Progenitor cell of endocrine pancreas (in vitro differentiated cells): Measurements from ENCODE around the gene BEND2. TPM values are rescaled to one million over a fixed set of nuclear protein-coding genes. Genes with fewer than 3 reads are reported as not detected.
"Not testable (repeated sequence)": the region's sequence is repeated elsewhere in the genome, so short reads cannot be mapped to it uniquely, and the experiment has no call there.

Experiments used
- DNase-seq: peaks from one replicate; pipeline ENCODE4 v3.0.0; 2021; ENCODE audit warnings: low spot score; ENCODE audit not compliant: unreplicated experiment
- H3K27ac Mint-ChIP-seq: 2 replicates; pipeline ENCODE4 v1.8.0; 2021; ENCODE audit warnings: mild to moderate bottlenecking, moderate library complexity, mixed read lengths
- H3K27me3 Mint-ChIP-seq: 2 replicates; pipeline ENCODE4 v1.8.0; 2021; ENCODE audit warnings: mixed read lengths
- H3K36me3 Mint-ChIP-seq: 2 replicates; pipeline ENCODE4 v1.8.0; 2022; ENCODE audit warnings: mixed read lengths; ENCODE audit not compliant: insufficient read depth
- H3K4me1 Mint-ChIP-seq: 2 replicates; pipeline ENCODE4 v1.8.0; 2021; ENCODE audit warnings: low read depth, mixed read lengths
- H3K4me3 Mint-ChIP-seq: 2 replicates; pipeline ENCODE4 v1.8.0; 2021; ENCODE audit warnings: low read depth, mild to moderate bottlenecking, moderate library complexity, mixed read lengths
- H3K9me3 Mint-ChIP-seq: 2 replicates; pipeline ENCODE4 v1.8.0; 2021; ENCODE audit warnings: low read depth, mixed read lengths
- long read RNA-seq: library from polyadenylated mRNA; unstranded; transcript quantifications from one replicate; pipeline ENCODE4 v2.0.0, GENCODE V29; 2020
- total RNA-seq: library from RNA; stranded (reverse); gene quantifications from 2 replicates; pipeline ENCODE4 v1.2.1, GENCODE V29; 2021
- TF ChIP-seq, protein P1 (sequence below): fragments of 200-600 bp; sonication (generic); IDR thresholded peaks from one replicate; pipeline ENCODE4 v1.5.0; 2021; ENCODE audit warnings: antibody characterized with exemption, mild to moderate bottlenecking; ENCODE audit not compliant: unreplicated experiment

BEND2 gene
- not detected in 2 replicates for total RNA-seq
- long read RNA-seq = 0 reads

DNA sequence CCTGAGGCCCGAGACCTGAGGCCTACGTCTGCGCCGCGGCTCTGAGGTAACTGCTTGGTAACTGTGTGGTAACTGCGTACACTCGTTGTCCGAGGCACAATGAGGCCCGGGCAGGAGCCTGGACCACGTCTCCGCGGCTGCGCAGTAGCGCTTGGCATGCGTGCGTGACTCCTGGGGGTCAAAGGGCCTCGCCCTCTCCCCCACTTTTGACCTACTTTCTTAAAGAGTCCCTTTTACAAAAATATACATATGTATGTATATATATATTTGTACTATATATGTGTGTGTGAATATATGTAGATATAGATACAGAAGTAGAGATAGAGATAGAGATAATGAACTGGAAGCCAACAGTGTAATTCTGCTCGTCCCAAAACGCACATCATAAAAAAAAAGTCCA, at the start of gene BEND2:
TSS of gene BEND2 (minus strand) at position 101 of the 400 bp plus-strand sequence. CDS start 136 bp downstream, outside the sequence.
- H3K27me3 Mint-ChIP-seq = no peaks in the 10 kb centered on the region
- H3K36me3 Mint-ChIP-seq = no peaks in the 10 kb centered on the region
- no peak within 1 kb of the TSS for H3K4me3 Mint-ChIP-seq
- DNase-seq = no peak
- no peaks in the 10 kb centered on the region for H3K4me1 Mint-ChIP-seq
- peaks cover 19% of the 10 kb centered on the region for H3K9me3 Mint-ChIP-seq
- TF ChIP-seq, protein P1, sequence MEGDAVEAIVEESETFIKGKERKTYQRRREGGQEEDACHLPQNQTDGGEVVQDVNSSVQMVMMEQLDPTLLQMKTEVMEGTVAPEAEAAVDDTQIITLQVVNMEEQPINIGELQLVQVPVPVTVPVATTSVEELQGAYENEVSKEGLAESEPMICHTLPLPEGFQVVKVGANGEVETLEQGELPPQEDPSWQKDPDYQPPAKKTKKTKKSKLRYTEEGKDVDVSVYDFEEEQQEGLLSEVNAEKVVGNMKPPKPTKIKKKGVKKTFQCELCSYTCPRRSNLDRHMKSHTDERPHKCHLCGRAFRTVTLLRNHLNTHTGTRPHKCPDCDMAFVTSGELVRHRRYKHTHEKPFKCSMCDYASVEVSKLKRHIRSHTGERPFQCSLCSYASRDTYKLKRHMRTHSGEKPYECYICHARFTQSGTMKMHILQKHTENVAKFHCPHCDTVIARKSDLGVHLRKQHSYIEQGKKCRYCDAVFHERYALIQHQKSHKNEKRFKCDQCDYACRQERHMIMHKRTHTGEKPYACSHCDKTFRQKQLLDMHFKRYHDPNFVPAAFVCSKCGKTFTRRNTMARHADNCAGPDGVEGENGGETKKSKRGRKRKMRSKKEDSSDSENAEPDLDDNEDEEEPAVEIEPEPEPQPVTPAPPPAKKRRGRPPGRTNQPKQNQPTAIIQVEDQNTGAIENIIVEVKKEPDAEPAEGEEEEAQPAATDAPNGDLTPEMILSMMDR = no peak
- no peak within 1 kb of the TSS for H3K27ac Mint-ChIP-seq

DNA sequence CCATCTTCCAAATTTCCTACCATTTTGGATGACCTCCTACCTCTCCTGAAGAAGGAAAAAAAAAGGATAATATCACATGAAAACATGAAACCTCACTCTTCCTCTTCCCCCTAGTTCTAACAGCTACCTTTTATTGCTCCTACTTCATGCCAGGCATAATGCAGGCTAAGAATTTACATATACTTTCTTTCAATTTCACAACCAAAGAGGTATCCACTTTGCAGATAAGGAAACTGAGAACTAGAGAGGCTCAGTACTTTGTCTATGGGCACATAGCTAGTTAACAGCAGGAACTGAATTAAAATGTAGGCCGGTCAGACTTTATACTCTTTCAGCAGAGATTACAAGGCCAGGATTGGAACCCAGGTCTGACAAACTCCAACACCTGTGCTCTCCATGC, 34.4 kb upstream of the BEND2 start:
- TF ChIP-seq, protein P1 = no peak
- no peak overlapping the region for H3K27ac Mint-ChIP-seq
- H3K36me3 Mint-ChIP-seq = peaks cover 13% of the 10 kb centered on the region
- H3K27me3 Mint-ChIP-seq = no peaks in the 10 kb centered on the region
- no peak overlapping the region for H3K4me3 Mint-ChIP-seq
- peaks cover 23% of the 10 kb centered on the region for H3K9me3 Mint-ChIP-seq
- no peak for DNase-seq
- H3K4me1 Mint-ChIP-seq = peaks cover 2% of the 10 kb centered on the region

DNA sequence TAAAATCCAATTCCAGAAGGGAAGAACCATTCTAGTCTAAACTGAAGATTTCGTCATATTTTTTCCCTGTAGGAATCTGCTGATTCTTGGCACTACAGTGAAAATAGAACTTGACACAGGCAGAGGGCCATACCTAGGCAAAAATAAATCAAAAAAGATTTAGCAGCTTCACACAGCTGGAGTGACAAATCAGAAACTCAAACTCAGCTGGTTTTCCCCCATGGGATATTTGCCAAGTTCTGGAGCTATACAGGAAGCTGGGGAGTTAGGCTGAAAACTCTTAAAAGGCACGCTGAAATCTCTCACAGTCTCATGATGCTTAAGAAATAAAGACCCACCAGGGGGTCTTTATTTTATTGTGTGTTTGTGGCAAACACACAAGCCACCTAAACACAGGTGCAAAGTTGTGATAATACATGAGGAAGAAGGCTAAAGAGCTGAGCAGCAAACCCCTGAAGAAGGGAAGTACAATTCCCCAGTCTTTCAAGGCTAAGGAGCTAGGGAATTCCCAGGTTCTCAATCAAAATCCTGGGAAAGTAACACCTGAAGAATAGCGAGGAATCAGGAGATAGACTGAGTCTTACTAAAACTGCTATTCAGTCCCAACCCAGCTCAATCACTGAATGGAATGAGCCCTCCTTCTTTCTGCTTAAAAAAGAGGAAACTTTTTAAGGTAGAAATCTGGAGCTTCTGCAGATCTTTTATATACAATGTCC, 32.1 kb upstream of the BEND2 start:
- H3K9me3 Mint-ChIP-seq = peaks cover 23% of the 10 kb centered on the region
- no peak overlapping the region for H3K4me3 Mint-ChIP-seq
- H3K27me3 Mint-ChIP-seq = no peaks in the 10 kb centered on the region
- H3K36me3 Mint-ChIP-seq = peaks cover 13% of the 10 kb centered on the region
- TF ChIP-seq, protein P1 = no peak
- H3K4me1 Mint-ChIP-seq = peaks cover 2% of the 10 kb centered on the region
- DNase-seq = no peak
- no peak overlapping the region for H3K27ac Mint-ChIP-seq

DNA sequence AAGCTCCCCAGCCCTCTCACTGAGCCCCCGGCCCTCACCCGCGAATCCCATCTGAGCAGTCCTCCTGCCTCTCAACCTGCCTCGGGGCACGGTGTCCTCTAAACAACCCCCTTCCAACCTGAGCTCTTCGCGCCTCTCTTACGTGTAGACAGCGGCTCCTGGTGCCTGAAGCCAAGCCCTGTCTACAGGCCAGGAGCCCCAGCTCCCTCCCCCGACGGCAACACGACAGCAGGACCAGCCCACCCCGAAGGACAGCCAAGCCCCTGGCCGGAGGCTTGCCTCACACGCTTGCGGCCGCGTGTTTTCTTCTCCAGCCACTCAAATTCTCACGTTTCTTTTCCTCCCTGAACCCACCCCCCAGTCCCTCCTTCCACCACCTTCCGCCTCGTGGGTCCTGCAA, 9.0 kb upstream of the BEND2 start:
- not testable (repeated sequence) for H3K27ac Mint-ChIP-seq, H3K36me3 Mint-ChIP-seq, H3K4me3 Mint-ChIP-seq, H3K4me1 Mint-ChIP-seq, DNase-seq, H3K27me3 Mint-ChIP-seq
- peaks cover 18% of the 10 kb centered on the region for H3K9me3 Mint-ChIP-seq

DNA sequence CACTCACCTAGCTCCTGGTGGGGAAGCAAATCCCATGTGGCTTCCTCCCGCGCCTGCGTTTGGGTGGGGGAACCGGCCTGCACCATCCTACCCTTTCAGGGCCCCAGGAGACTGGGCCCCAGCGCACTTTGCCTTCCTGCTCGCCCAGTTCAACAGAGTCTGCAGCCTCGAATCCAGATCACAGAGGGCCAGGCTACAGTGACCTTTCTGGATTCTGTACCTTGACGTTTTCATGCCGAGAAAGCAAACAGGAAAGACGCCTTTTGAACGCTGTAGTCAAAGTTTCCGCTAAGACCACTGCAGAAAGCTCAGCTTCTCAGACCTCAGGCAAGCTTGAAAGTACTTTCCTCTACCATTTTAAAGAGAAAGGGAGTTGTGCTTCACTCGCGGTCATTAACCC, 7.4 kb upstream of the BEND2 start:
- H3K27ac Mint-ChIP-seq = no peak overlapping the region
- no peak overlapping the region for H3K4me3 Mint-ChIP-seq
- no peaks in the 10 kb centered on the region for H3K4me1 Mint-ChIP-seq

More for the DNA sequence above, 7.4 kb upstream of the BEND2 start:
- peaks cover 3% of the 10 kb centered on the region for H3K27me3 Mint-ChIP-seq
- peaks cover 18% of the 10 kb centered on the region for H3K9me3 Mint-ChIP-seq
- TF ChIP-seq, protein P1 = no peak
- no peaks in the 10 kb centered on the region for H3K36me3 Mint-ChIP-seq
- DNase-seq = no peak
